NCI-H2029 (cell line): ENCODE measurements around the gene AGK.

Experiments used
- DNase-seq: peaks from one replicate; lab custom pipeline; 2025; lab: John Stamatoyannopoulos, UW

Gene AGK

GRCh38 chr7:141586878-141587277, 35.7 kb downstream of the AGK start:
- DNase-seq = no peak

GRCh38 chr7:141587304-141587703, 36.1 kb downstream of the AGK start:
- DNase-seq = no peak

DNA sequence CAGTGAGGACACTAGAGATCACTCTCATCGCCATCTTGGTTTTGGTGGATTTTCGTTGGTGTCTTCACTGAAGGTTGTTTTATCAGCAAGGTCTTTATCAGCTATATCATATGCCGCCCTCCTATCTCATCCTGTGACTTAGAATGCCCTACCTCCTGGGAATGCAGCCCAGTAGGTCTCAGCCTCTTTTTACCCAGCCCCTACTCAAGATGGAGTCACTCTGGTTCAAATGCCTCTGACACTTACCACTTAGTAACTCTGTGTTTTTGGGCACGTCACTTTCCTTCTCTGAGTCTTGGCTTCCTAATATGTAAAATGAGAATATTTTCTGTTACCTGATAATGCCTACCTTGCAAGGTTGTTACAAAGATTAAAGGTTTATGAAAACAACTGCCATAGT, 37.7 kb downstream of the AGK start:
- DNase-seq = no peak

DNA sequence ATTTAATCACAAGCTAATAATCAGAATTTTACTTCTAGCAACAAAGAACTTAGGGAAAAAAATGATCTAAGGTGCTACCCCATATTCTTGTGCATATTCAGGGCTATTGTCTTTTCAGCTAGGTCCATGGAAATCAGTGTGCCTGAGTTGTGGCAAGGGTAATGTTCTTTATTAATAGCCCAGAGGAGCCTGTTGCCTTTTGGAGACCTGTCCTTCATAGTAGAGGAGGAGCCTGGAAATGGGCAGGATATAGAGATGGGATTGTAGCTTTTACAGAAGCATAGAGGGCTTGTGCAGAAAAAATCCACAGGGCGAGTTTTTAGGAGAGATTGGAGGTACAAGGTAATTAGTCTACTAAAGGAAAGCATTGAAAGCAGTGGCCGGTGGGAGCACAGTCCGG, 38.9 kb downstream of the AGK start:
- DNase-seq = no peak

GRCh38 chr7:141590666-141591065, 39.5 kb downstream of the AGK start:
- no peak for DNase-seq

GRCh38 chr7:141593134-141593533, 41.9 kb downstream of the AGK start:
- DNase-seq = no peak

DNA sequence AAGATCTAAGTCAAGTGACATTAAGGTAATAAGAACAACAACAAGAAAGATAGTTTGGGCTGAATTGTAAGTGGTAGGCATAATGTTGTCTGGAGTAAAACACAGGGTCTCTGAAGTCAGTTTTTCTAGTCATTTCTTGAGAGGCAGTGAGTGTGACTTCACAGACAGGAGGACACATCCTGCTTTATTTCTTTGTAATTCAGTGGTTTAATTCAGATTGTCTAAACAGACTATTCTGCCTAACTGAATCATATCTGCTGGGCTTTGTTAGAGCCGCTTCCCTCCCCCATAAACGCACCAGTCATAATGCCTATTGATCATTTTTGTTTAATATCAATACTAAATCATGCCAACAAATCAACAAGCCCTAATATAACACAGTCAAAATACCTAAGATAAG, 46.8 kb downstream of the AGK start:
- no peak for DNase-seq

- DNase-seq = no peak
Measured at GRCh38 chr7:141598408-141598807, 47.2 kb downstream of the AGK start.

- DNase-seq = no peak
Measured at GRCh38 chr7:141600168-141601006, 49.2 kb downstream of the AGK start.

GRCh38 chr7:141609576-141609975, 58.4 kb downstream of the AGK start:
- DNase-seq = no peak

DNA sequence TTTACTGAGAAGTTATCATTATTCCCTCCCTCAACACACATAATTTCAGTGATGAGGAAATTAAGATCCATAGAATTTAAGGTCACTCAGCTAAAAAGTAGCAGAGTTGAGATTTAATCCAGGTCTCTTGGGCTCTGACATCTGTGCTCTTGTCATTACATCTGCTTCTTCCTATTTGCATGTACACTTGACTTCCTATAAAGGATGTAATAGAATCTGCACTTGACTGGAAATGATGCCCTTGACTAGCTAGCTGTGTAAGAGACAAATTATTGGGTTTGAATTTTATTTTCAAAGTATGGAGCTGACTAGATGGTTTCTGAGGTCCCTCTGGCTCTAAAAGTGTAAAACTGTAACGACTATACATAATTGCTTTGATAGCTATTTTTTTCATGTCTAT, 59.5 kb downstream of the AGK start:
- DNase-seq = peak; percentile 55

- no peak for DNase-seq
Measured at GRCh38 chr7:141612861-141613260, 61.7 kb downstream of the AGK start.

GRCh38 chr7:141617280-141617679, 66.1 kb downstream of the AGK start:
- DNase-seq = no peak

- DNase-seq = peak; percentile 2
Measured at GRCh38 chr7:141619745-141620144, 68.5 kb downstream of the AGK start.

GRCh38 chr7:141624763-141625162, 73.6 kb downstream of the AGK start:
- no peak for DNase-seq

- DNase-seq = no peak
Measured at GRCh38 chr7:141630621-141631020, 79.4 kb downstream of the AGK start.

GRCh38 chr7:141631525-141631924, 80.3 kb downstream of the AGK start:
- DNase-seq = no peak

GRCh38 chr7:141634065-141634464, 82.9 kb downstream of the AGK start:
- DNase-seq = no peak

DNA sequence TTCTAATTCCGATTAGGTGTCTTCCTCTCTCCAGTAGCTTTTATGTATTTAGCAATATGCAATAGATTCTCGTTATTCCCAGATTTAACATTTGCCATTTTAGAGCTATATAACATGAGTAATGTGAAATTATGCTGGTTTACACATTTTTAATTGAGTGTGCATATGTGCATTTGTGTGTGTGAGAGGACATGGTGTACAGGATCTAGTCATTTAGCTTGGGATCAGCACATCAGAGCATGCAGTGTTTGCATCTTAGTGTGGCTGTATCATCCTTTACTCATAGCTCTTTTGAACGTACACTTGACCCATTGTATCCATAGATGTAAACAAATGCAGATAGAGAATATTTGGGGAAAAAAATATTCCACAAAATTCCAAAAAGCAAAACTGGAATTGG, 84.8 kb downstream of the AGK start:
- no peak for DNase-seq

- no peak for DNase-seq
Measured at GRCh38 chr7:141640239-141640840, 89.1 kb downstream of the AGK start.

- DNase-seq = no peak
Measured at GRCh38 chr7:141641876-141642275, 90.7 kb downstream of the AGK start.

- no peak for DNase-seq
Measured at GRCh38 chr7:141645188-141645587, 94.0 kb downstream of the AGK start.

GRCh38 chr7:141646826-141647480, 95.7 kb downstream of the AGK start:
- no peak for DNase-seq
